Raji (cell line): ENCODE results near the gene SBF1.

Experiments used
- POLR2A ChIP-seq: IDR thresholded peaks from 2 replicates; pipeline ENCODE4 v1.6.1; 2011; ENCODE audit warnings: low read depth, low read length, control low read depth; ENCODE audit not compliant: insufficient read depth

Gene SBF1

DNA sequence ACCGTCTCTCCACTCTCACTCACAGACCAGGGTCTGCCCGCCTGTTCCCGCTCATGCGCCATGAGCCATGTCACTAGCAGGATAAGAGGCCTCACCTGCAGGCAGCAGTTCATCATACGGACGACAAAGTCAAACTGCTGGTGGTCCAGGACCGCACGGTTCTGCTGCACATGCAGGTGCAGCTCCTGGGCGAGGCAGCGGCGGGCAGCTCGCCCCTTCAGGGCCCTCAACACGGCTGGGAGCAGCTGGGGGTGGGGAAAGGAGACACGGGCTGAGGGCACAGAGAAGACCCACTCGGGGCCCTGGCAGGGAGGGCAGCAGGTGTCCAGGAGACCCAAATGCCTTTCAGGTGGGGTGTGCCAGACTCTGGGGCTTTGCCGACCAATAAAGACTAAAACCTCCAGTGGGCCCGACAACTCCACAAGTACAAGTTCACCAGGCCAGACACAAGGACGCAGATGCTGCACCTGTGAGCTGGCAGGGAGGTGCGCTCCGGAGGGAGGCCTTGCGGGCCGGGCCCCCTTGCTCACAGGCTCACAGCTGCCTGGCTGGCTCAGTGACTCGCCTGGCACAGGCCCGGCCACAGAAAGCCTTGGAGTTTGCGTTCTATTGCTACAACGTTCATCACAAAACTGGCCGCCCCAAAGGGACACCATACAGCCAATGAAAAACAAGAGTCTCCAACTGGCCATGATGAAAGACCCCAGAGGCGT, 11.5 kb downstream of the SBF1 start:
- no peak for TF ChIP-seq POLR2A

DNA sequence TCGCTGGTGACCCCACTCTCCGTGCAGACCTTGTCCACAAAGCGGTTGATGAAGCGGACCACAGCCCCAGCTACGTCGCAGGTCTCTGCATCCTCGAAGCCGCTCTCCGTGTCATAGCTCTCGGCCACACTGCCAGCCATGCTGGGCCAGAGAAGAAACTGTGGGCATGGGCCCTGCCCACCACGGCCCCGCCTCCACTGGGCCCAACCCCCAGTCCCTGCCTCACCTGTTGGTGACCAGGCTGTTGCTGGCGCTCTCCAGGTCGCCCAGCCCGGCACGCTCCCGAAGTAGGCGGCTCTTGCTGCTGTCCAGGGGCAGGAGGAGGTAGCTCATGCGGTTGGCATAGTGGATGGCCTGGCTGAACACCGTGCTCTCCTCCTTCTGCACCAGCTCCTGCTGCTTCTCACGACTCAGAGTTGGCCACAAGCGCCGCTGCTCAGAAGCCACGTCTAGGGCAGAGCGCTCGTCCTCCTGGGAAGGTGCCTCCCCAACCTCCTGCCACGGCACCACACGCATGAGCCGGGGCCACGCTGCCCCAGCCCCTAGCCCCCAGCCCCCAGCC, 12.8 kb downstream of the SBF1 start:
- TF ChIP-seq POLR2A, result no peak

DNA sequence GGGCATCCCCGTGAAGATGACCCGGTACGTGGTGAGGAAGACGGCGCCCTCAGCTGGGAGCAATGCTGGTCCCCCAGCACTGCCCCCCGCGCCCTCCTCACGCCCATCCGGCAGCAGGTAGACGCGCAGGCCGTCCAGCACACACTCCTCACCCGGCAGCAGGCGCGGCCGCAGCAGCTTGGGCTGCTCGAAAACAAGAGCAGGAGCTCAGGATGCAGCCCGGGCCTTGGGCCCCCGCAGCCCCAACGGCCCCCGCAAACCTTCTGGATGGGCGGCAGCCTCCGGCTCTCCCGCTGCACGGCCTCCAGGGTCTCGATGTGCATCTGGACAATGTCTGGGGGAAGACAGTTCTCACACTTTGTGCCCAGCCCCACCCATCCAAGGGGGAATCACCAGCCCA, 13.3 kb downstream of the SBF1 start:
- TF ChIP-seq POLR2A, result no peak

DNA sequence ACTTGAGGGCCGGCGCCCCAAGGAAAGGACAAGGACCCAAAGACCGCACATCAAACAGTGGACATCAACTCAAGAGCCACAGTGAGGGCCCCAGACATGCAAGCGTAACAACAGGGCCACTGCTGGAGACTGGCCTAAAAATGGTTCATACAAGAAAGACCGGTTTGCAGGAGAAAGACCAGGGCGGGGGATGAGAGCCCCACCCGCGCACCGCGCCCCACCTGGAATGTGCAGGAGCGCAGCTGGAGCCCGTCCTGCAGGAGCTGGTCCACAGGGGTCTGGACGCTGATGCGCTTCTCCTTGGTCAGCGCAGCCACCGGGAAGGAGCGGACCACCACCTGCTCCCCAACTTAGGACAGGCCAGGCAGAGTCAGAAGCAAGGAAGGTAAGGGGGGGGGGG, 13.9 kb downstream of the SBF1 start:
- no peak for TF ChIP-seq POLR2A

DNA sequence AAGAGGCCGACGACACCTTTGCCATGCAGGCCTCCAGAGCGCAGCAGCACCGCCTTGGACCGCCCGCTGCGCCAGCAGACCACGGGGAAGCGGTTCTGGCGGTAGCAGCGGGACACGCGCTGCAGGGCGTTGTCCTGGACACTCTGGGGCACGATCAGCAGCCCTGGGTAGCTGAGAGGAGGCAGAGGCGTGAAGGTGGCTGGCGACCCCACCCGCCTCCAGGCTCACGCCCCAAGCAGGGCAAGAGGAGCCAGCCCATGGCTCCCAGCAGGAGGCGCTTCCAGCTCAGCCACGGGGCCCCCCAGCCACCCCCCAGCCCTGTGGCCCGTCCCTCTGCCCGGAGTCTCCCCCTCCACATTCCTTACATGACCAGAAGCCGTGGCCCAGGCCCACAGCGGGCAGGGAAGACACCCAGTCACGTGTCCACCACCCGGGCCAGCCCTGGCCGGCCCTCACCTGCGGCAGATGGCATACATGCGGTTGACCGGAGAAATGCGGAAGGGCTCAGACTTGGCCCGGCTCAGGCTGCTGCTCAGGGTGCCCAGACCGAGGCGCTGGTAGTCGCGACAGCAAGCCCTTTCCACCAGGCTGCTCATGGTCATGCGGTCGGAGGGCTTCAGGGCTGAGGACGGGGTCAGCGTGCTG, 15.2 kb downstream of the SBF1 start:
- TF ChIP-seq POLR2A, result no peak

DNA sequence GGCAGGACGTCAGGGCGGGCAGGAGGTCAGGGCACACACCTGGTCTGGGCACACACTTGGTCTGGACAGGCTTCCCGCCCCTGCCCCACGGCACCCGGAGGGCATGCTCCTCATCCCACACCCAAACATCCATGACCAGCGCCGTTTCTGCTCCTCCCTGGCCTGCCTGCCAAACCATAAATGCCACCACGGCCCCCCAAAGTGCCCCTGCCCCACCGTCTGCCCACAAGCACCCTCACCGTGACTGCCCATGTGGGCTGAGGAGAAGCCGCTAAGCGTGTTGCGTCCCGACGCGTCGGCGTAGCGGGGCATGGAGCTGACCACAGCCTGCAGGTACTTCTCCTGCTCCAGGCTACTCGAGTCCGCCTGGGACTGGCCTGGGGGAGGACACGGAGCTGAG, 15.8 kb downstream of the SBF1 start:
- no peak for TF ChIP-seq POLR2A

DNA sequence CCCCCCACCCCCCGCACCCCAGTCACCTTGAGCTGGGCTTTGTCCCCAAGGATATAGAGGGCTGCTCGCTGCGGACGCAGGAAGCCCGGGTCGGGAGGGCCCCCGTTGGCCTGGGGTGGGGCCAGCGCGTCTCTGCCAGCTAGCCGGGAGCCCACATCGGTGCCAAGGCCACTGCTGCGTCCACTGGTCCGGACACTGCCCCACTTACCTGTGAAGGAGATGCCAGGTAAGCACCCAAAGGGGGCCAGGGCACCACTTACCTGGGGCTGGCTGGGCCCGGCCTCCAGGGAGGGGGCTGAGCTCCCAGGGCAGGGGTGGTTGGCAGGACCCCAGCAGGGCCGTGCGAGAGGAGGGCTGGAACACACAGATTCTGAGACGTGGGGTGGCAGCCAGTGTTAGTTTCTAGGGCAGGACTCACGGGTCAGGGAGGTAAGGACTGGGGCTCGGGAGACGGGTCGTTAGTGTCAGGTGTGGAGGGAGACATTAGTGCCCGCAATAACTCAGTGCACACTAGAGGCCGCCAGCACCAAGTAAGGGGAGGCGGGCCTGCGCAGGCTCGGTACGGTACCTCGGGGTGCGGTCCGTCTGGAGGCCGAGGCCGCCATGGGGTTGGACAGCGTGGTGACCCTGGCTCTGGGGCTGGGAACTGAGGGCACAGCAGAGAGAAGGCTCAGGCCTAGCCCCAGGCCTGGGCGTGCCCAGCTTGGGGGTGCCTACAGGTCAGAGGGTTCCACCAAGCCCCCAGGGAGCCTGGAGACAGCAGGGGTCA, 18.2 kb downstream of the SBF1 start:
- no peak for TF ChIP-seq POLR2A

DNA sequence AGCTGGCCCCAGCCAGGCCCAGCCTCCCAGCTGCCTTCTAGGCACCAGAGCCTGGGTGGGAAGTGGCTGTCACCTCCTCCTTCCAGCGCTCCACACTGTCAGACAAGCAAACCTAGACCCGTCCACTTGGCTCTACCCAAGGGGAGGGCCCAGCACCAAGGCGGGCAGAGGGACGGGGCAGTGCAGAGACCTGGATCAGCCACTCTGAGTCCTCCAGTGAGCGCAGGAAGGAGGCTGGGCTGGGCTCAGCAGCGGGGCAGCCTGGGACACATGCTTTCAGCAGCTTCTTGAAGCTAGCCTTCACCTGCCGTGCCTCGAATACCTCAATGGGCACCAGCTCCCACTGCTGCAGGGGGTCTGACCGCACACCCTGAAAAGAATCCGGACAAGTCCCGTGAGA, 18.8 kb downstream of the SBF1 start:
- no peak for TF ChIP-seq POLR2A

DNA sequence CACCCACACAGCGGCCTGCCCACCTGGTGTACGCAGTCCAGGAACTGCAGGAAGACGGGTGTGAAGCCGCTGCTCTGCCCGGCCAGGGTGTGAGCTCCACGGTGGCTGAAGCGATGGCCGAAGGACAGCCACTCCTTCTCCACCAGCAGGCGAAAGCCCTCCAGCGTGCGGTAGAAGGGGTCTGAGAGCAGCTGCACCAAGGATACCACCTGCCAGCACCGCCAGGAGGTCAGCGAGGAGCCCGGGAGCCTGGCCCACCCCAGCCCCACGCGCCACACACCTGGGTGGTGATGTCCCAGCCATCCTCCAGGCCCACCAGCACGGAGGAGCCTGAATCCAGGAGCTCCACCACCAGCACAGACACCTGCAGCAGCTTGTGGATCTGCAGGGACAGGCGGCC, 19.6 kb downstream of the SBF1 start:
- TF ChIP-seq POLR2A, result no peak

DNA sequence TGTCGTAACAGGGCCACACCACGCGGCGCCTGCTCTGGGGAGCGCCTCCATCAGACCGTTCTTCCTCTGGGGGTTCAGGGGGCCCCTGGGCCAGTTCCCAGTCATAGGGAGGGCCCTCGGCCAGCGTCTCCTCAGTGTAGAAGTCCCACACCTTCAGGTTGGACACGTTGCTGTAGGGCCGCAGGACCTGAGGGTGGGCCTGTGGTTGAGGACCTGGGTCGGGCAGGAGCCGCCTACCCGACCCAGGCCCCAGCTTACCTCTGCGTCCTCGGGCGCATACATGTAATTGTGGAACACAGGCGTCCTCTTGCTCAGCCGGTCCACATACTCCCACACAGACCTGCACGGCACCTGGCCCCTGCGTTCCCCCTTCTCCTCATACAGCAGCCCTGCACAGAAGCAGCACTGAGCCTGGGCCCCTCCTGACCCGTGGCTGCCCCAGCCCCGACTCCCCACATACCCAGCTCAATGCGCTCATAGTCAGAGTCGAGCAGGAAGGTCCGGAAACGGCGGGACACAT, 20.2 kb downstream of the SBF1 start:
- TF ChIP-seq POLR2A, result no peak

DNA sequence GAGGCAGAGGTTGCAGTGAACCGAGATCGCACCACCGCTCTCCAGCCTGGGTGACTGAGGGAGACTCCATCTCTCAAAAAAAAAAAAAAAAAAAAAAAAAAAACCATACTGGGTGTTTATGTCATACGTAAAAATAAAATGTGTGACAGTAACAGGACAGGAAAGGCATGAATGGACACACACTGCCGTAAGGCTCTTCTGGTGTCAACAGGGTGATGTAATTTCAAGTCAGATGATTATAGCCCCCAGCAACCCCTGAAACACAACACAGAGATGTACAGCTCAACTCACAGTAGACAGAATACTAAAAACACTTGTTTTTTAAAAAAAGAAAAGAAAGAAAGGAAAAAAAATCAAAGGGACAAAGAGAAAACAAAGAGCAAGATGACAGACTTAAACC, 22.2 kb downstream of the SBF1 start:
- no peak for TF ChIP-seq POLR2A

DNA sequence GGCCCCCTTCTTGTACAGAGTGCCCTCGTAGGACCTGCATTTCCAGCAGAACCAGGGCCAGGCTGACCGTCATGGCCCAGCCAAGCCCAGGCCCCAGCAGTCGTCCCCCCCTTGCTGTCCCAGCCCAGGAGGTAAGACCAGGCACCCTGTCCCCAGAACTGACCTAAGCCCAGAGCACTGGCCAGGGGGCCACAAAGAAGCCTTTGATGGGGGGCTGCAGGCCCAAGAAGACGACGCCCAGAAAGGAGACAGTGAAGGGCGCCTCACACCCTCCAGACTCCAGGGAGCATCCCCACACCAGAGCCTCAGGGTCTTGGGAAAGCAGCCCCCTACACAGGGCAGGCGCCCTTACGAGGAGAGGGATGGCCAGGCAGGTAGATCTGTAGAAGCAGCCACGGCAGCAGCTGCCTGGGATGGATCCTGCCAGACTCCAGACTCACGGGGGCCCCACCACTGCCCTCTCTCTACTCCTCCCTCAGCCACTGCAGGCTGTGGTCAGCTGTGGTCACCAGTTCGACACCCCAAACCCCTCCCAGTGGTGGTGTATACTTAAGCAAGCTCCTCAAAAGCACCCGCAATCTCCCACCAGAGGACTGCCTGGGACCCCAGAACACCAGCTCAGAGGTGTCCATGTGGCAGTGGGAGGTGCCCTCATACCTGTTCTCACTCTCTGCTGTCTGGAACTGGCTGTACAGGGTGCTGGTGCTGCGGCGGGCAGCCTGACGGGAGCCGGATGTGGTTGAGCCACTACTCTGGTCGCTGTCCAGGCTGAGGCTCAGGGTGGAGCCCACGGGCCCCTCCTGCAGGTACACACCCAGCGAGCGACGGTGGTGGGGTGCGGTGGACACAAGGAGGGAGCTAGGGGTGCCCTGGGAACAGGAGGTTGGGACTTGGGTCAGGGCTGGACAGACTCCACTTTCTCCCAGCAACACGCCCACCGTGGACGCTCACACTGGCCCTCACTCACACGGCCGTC, 27.0 kb downstream of the SBF1 start:
- no peak for TF ChIP-seq POLR2A

DNA sequence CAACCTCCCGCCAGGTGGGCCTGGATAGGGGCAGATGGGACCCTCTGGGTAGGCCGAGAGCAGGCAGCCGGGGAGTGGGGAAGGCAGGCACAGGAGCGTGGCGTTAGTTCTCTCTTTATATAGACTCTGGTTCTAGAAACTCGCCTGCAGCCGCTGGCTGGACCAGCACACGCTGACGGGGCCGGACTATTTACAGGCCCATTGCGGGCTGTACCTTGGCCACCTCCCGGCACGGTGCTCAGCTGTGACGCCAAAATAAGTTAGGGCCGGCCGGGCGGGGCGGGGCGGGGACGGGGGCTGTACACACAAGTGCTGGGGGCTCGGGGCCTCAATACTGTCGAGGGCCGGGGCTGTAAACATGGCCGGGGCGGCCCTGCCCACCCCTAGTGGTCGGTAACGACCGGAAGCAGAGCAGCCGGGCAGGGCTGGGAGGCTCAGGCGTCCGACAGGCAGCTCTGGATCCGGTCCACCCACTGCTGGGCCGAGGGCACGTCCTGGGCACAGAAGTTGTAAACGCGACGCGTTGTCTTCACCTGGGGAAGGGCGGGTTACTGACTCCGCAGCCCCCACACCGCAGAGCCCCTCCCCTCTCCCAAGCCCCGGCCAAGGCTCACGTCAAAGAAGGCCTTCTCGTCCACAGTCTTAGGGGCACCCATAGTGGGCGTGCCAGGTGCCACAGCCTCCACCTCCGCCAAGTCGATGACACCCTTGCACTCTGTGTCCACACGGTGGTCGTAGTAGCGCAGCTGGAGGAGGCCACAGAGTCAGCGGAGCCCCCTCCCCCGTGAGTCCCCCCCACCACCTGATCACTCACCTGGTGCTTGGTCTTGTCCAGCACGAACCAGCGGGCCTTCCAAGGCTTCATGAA, 27.9 kb downstream of the SBF1 start:
- no peak for TF ChIP-seq POLR2A
